T-helper 17 cell (primary cell): ENCODE measurements around the gene STARD3NL. TPM values are rescaled to one million over a fixed set of nuclear protein-coding genes. Genes with fewer than 3 reads are reported as not detected.

Experiments used
- ATAC-seq: fragments of 150-1000 bp; cut with Tn5 transposase; 2 replicates; pipeline ENCODE4 v1.10.0; 2021; ENCODE audit warnings: mild to moderate bottlenecking, moderate library complexity
- DNase-seq, 3 donors: peaks; one replicate each; pipeline versions ENCODE4 v3.0.0 to v3.0.0-alpha.2; 2020 to 2021
- H3K9me3 ChIP-seq: one replicate; pipeline ENCODE4 v1.7.0; 2013; ENCODE audit warnings: low read length, mild to moderate bottlenecking; ENCODE audit not compliant: control insufficient read depth, poor library complexity, severe bottlenecking
- H3K27ac Mint-ChIP-seq: one replicate; pipeline ENCODE4 v1.8.0; 2022; ENCODE audit warnings: mild to moderate bottlenecking, moderate library complexity, mixed read lengths
- H3K27me3 Mint-ChIP-seq: one replicate; pipeline ENCODE4 v1.8.0; 2022; ENCODE audit warnings: mixed read lengths
- H3K36me3 Mint-ChIP-seq: one replicate; pipeline ENCODE4 v1.8.0; 2022; ENCODE audit warnings: low read depth, mixed read lengths
- H3K4me1 Mint-ChIP-seq: one replicate; pipeline ENCODE4 v1.8.0; 2022; ENCODE audit warnings: mild to moderate bottlenecking, mixed read lengths
- H3K4me3 Mint-ChIP-seq: one replicate; pipeline ENCODE4 v1.8.0; 2022; ENCODE audit warnings: mild to moderate bottlenecking, moderate library complexity, mixed read lengths
- total RNA-seq, 4 donors: library from RNA in 2 of 4; stranded (reverse) in 2 of 4; gene quantifications; one replicate each; pipeline ENCODE4 v1.2.3 and lab custom pipeline; 2022 to 2026

Gene STARD3NL
- total RNA-seq, 2 donors from 2014 or later, result 14.1 to 18.0 TPM

DNA sequence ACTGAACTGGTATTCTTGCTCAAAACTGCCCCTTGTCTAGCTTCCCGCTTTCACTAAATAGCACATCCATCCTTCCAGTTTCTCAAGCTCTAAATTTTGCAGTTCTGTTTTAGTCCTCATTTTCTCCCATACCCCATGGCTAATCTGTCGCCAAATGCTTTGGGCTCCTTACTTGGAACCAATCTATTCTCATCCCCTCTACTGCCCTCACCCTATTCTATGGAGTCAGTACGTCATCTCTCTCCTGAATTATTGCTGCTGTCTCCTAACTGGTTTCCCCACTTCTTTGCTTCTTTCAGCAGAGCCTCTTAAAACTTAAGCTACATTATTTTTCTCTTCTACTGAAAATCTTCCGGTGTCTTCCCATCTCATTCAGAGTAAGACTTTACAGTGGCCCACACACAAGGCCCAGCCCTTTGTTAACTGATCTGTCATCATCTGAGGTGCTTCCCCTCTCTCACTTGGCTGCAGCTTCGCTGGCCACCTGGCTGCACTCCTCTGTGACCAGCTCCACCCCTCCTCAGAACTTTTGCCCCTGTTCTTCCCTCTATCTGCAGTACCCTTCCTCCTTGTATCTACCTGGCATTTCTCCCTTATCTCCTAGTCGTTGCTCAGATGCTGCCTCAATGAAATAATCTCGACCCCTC, 9.9 kb downstream of the STARD3NL start:
- Mint-ChIP-seq H3K4me3 (no peak overlapping the region), H3K4me1 (peaks cover 38% of the 10 kb centered on the region), H3K27ac (no peak overlapping the region), H3K27me3 (no peaks in the 10 kb centered on the region), H3K36me3 (peaks cover 9% of the 10 kb centered on the region)
- H3K9me3 ChIP-seq, result no peaks in the 10 kb centered on the region
- DNase-seq (no peak), ATAC-seq (no peak)

DNA sequence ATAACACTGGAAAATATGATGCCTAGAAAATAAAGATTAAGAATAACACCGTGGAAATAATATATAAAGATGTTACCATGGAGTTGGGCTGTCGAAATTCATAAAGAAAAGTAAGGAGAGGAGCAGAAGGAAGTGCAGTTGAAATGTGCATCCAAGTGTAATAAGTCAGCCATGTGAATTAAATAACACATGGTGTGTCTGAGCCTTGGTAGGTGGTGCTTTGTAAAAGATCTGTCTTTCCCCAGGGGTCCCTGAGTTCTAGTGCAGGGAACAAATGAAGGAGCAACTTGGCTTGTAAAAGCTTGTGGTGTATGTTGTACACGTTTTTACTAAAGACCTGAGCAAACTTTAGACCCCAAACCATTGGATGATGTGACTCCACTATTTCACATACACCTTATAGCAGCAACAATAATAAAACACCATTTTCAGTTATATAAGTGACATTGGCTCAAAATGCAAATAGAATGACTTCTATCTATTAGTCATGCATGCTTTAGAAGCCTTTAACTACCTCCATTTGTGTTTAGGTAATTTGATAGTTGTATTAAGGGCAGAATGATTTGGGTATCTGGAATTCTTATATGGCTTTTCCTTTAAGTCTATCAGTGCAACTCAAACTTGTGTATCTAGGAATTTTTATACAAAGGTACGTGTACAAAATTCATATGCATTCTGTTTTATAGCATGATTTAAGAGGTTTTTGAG, 11.3 kb downstream of the STARD3NL start:
- no peak for ATAC-seq
- no peaks in the 10 kb centered on the region for H3K27me3 Mint-ChIP-seq
- no peaks in the 10 kb centered on the region for H3K9me3 ChIP-seq
- peaks cover 9% of the 10 kb centered on the region for H3K36me3 Mint-ChIP-seq
- DNase-seq, result no peak
- no peak overlapping the region for H3K27ac Mint-ChIP-seq
- H3K4me3 Mint-ChIP-seq, result no peak overlapping the region
- H3K4me1 Mint-ChIP-seq, result peaks cover 43% of the 10 kb centered on the region

DNA sequence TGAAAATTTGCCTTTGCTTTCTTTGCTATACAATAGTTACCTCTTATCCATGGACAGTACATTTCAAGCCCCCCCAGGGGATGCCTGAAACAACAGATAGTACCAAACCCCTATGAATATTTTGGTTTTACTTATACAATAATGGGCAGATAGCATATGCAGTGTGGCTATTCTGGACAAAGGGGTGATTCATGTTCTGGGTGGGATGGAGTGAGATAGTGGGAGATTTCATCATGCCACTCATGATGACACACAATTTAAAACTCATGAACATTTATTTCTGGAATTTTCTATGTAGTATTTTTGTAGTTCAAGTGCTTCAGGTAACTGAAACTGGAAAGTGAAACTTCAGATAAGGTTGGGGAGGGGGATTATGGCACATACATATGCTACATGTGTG, 12.0 kb downstream of the STARD3NL start:
- H3K27me3 Mint-ChIP-seq, result no peaks in the 10 kb centered on the region
- no peak for DNase-seq
- no peak for ATAC-seq
- peaks cover 9% of the 10 kb centered on the region for H3K36me3 Mint-ChIP-seq
- no peak overlapping the region for H3K4me3 Mint-ChIP-seq
- H3K27ac Mint-ChIP-seq, result no peak overlapping the region
- no peaks in the 10 kb centered on the region for H3K9me3 ChIP-seq
- peaks cover 41% of the 10 kb centered on the region for H3K4me1 Mint-ChIP-seq

DNA sequence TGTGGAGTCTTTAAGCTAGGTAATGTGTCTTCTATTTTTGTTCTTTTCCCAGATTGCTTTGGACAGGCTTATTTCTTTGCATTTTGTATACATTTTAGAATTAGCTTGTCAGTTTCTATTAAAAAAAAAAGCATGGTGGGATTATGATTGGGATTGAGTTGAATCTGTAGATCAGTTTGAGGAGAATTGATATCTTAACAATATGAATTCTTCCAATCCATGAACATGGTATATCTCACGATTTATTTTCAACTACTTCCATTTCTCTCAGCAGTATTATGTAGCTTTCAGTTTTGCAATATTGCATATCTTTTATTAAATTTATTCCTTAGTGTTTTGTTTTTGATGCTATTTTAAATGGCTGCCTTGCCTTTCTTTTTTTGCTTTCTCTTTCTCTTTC, 13.7 kb downstream of the STARD3NL start:
- H3K27ac Mint-ChIP-seq, result no peak overlapping the region
- ATAC-seq, result no peak

DNA sequence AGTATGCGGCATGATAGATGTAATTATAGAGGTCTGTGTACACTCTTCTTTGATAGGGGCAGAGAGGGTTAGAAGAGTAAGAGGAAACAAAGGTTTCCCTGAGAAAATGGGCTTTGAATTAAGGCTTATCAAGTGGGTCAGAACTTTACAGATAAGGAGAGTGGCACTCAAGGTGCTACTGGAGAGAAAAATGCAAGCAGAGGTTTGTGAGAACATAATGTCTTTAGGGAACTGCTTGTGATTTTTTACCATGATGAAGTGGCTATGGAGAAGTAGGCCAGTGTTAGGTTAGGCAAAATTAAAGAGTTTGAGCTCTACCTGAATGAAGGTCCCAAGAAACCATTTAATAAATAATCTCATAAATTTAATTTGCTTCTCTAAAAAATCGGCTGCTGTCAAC, 14.3 kb downstream of the STARD3NL start:
- no peaks in the 10 kb centered on the region for H3K27me3 Mint-ChIP-seq
- H3K4me3 Mint-ChIP-seq, result peak overlapping the region; percentile 22
- peaks cover 26% of the 10 kb centered on the region for H3K4me1 Mint-ChIP-seq
- H3K9me3 ChIP-seq, result no peaks in the 10 kb centered on the region
- ATAC-seq (no peak), DNase-seq (no peak)
- peaks cover 6% of the 10 kb centered on the region for H3K36me3 Mint-ChIP-seq
- H3K27ac Mint-ChIP-seq, result no peak overlapping the region

More for the DNA sequence above, 13.7 kb downstream of the STARD3NL start:
- H3K9me3 ChIP-seq, result no peaks in the 10 kb centered on the region
- Mint-ChIP-seq H3K4me1 (peaks cover 27% of the 10 kb centered on the region), H3K4me3 (peak overlapping the region; percentile 22), H3K36me3 (peaks cover 6% of the 10 kb centered on the region), H3K27me3 (no peaks in the 10 kb centered on the region)
- no peak for DNase-seq

DNA sequence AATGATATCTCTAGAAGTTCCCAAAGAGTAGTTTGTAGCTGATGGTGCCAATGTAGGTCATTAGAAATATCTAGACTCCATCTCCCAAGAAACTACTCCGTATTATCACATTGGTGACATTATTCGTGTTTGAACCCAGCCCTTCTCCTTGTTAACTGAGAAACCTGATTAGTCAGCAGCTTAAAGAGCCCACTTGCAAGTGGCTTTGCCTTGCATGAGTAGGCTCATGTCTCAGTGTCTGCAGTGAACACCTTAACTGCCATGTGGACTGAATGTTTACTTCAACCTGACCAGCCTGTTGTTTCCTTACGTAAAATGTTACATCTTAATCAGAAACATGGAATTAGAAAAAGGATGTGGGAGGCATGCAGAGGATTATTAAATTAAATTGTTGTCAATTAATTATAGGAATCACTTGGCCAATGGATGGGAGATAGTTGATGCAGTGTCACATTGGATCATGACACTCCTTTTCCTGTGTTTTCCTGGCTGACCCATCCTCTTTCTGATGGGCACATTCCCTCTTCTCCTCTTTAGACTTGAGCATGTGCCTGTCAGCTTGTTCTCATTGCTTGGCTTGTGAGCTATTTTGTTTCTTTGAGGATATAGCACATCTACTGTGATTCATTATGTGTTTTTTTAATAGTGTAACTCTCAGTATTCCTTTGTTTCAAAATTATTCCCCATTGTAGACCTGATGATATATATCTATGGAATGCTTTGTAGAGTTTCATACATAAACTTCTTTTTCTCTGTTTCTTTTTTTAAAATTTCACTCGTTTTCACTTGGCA, 18.0 kb downstream of the STARD3NL start:
- H3K9me3 ChIP-seq, result no peaks in the 10 kb centered on the region
- Mint-ChIP-seq H3K4me1 (peaks cover 24% of the 10 kb centered on the region), H3K36me3 (no peaks in the 10 kb centered on the region), H3K27ac (no peak overlapping the region), H3K4me3 (no peak overlapping the region), H3K27me3 (no peaks in the 10 kb centered on the region)
- DNase-seq (no peak), ATAC-seq (no peak)

DNA sequence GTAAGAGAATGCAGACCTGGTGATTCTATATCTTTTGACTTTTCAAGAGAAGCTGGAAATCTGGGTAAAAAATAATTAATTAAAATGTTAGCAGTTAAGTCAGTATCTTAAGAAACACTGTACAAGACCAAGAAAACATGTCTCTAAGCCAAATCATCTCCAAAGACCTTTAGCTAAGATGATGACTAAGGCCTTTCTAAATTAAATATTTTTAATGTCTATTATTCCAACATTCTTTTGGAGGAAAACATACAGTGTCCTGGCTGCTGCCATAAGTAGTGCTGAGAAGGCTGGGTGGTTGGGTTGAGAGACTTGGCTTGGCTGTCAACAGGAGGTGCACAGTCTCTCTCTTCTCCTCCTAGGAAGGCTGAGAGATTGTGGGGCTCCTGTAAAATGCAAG, 20.3 kb downstream of the STARD3NL start:
- DNase-seq, result no peak
- H3K4me3 Mint-ChIP-seq, result no peak overlapping the region
- H3K27me3 Mint-ChIP-seq, result no peaks in the 10 kb centered on the region
- no peak overlapping the region for H3K27ac Mint-ChIP-seq
- peaks cover 12% of the 10 kb centered on the region for H3K4me1 Mint-ChIP-seq
- no peaks in the 10 kb centered on the region for H3K9me3 ChIP-seq
- ATAC-seq, result no peak
- H3K36me3 Mint-ChIP-seq, result no peaks in the 10 kb centered on the region

DNA sequence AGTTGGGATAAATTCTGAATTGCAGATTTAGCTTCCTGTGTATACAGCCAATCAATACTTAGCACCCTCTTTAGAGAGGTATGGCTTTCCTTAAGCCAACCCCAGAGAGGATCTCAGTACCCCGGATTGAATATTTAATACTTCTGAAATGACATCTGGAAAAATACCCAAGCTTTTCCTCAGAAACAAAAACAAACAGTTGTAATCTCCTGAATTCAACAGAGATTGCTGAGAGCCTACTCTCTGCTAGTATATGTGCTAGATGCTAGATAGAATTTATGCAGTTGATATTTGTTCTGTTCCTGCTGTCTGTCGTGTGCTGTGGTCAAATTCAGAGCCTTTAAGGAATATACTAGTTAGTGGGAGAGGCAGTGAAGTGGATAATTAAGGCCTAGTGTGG, 21.1 kb downstream of the STARD3NL start:
- Mint-ChIP-seq H3K36me3 (peaks cover 2% of the 10 kb centered on the region), H3K4me3 (no peak overlapping the region), H3K27ac (no peak overlapping the region), H3K27me3 (no peaks in the 10 kb centered on the region), H3K4me1 (peaks cover 10% of the 10 kb centered on the region)
- H3K9me3 ChIP-seq, result no peaks in the 10 kb centered on the region
- DNase-seq (no peak), ATAC-seq (no peak)

DNA sequence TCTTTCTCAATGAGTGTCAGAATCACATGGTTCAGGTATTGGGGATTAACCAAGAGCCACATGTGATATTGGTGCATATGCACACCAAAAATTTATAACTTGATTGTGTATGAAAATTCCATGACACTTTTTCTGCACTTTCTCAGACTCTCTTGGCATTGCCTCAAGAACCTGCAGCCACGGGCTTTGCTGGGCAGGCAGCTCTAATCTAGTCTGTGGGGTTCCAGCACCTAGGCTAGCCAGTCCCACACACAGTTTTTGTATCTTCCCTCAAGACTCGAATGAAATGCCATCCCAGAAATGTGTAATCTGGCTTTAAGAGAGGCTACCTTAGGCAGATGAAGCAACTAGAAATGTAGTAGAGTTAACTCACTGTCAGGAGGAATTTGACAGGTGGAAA, 21.7 kb downstream of the STARD3NL start:
- ATAC-seq, result no peak
- Mint-ChIP-seq H3K4me3 (no peak overlapping the region), H3K27ac (no peak overlapping the region), H3K36me3 (peaks cover 2% of the 10 kb centered on the region), H3K4me1 (peaks cover 10% of the 10 kb centered on the region), H3K27me3 (no peaks in the 10 kb centered on the region)
- no peaks in the 10 kb centered on the region for H3K9me3 ChIP-seq
- no peak for DNase-seq

DNA sequence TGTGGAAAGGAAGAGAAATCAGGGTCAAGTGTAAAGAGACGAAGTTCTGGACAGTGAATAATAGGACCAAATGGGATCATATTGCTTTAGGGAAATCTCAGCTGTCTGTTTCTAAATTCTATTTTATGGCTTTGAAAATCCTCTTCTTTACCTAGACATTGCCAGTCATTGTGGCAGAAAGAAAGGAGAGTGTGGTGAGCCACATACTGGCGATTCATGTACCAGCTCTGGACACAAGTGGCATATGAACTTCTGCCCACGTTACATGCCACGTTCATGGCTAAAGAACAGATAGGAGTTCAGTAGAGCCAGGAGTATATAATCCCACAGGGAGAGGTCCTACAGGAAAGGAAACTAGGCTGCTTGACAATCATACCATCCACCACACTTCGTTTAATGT, 28.0 kb downstream of the STARD3NL start:
- H3K4me1 Mint-ChIP-seq, result peaks cover 7% of the 10 kb centered on the region
- DNase-seq (no peak), ATAC-seq (no peak)
- H3K27ac Mint-ChIP-seq, result no peak overlapping the region
- no peaks in the 10 kb centered on the region for H3K27me3 Mint-ChIP-seq
- H3K4me3 Mint-ChIP-seq, result no peak overlapping the region
- H3K9me3 ChIP-seq, result no peaks in the 10 kb centered on the region
- H3K36me3 Mint-ChIP-seq, result peaks cover 3% of the 10 kb centered on the region

DNA sequence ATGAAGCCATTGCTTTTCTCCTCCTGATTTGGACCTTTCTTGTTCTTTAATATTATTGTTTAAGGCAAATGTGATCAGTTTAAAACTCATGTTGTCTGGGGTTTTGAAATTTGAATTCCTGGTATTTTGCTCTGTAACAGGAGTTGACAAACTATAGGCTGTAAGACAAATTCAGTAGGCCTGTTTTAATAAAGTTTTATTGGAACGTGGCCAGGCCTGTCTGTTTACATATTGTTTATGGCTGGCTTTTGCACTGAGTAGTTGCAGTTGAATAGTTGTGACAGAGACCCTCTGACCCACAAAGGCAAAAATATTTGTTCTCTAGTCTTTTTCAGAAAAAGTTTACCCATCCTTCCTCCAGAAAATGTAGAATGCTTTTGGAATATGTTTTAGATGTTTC, 29.8 kb downstream of the STARD3NL start:
- ATAC-seq (no peak), DNase-seq (no peak)
- no peaks in the 10 kb centered on the region for H3K9me3 ChIP-seq
- Mint-ChIP-seq H3K27me3 (no peaks in the 10 kb centered on the region), H3K4me3 (no peak overlapping the region), H3K4me1 (peaks cover 11% of the 10 kb centered on the region), H3K27ac (no peak overlapping the region), H3K36me3 (peaks cover 11% of the 10 kb centered on the region)

DNA sequence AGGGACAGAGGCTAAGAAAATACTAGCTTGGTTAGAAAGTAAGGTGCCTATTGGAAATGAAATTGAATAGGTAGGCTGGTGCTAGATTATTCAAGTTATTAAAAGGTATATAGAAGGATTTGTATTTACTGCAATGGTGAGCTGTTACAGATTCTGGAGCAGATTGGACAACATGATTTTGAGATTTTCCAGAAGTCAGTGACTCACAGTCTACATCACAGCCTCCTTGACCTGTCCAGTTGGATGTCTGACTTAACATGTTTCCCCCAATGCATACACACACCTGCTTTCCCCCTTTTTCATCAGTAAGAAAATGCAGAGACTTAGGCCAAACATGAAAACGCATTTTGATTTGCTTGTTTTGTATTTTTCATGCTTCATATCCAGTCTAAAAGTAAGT, 33.4 kb downstream of the STARD3NL start:
- H3K9me3 ChIP-seq, result no peaks in the 10 kb centered on the region
- no peak for ATAC-seq
- Mint-ChIP-seq H3K36me3 (peaks cover 9% of the 10 kb centered on the region), H3K27ac (no peak overlapping the region), H3K4me3 (no peak overlapping the region), H3K27me3 (no peaks in the 10 kb centered on the region), H3K4me1 (peaks cover 17% of the 10 kb centered on the region)
- DNase-seq, result no peak

DNA sequence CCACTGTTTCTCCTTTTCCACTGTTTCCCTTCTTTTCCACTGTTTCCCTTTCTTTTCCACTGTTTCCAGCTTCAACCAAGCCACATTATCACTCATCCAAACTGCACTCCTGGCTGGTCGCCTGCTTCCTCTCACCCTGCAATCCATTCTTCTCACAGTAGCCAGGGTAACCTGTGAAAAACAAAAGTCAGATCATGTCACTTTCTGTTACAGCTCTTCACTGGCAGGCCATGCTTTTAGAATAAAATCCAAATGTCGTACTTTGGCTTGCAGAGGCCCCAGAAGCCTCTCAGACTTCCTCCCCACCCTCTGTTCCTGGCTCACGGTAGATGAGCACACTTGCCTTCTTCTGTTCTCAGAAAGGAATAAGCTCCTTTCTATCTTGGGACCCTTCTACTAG, 33.9 kb downstream of the STARD3NL start:
- Mint-ChIP-seq H3K27me3 (no peaks in the 10 kb centered on the region), H3K36me3 (peaks cover 9% of the 10 kb centered on the region), H3K27ac (peak overlapping the region; percentile 85), H3K4me1 (peaks cover 15% of the 10 kb centered on the region), H3K4me3 (no peak overlapping the region)
- no peak for DNase-seq
- no peak for ATAC-seq
- H3K9me3 ChIP-seq, result no peaks in the 10 kb centered on the region
